K562 (cell line): ENCODE measurements around the gene COX6A1. TPM values are rescaled to one million over a fixed set of nuclear protein-coding genes. Genes with fewer than 3 reads are reported as not detected.

Source experiments
- CEBPB ChIP-seq: fragments of 450-650 bp; IDR thresholded peaks from 2 replicates; pipeline ENCODE4 v1.6.1; 2016; ENCODE audit warnings: missing genetic modification characterization, missing compliant biosample characterization
- ID3 ChIP-seq, 2 experiments: fragments of 250-450 bp in 1 of 2; fragments of 450-650 bp in 1 of 2; sonication (Bioruptor Pico) in 1 of 2; IDR thresholded peaks; 2 replicates each; pipeline versions ENCODE4 v1.6.1 to v1.8.0; 2016 to 2021; ENCODE audit warnings: mild to moderate bottlenecking in 2 of 2, moderate library complexity in 2 of 2, missing compliant biosample characterization in 1 of 2, missing genetic modification characterization in 1 of 2
- NRF1 ChIP-seq, 2 experiments: fragments of 450-650 bp; IDR thresholded peaks in 1 of 2; conservative IDR thresholded peaks in 1 of 2; 2 replicates each; pipeline ENCODE4 v1.6.1; 2014; ENCODE audit warnings: mild to moderate bottlenecking in 2 of 2
- PBX2 ChIP-seq, 2 experiments: IDR thresholded peaks in 1 of 2; conservative IDR thresholded peaks in 1 of 2; 2 replicates each; pipeline ENCODE4 v1.6.1; 2016; ENCODE audit warnings: low read depth in 2 of 2, mild to moderate bottlenecking in 1 of 2, missing compliant biosample characterization in 1 of 2, missing genetic modification characterization in 1 of 2, moderate library complexity in 1 of 2
- RAD21 ChIP-seq, 2 experiments: fragments of 250-450 bp in 1 of 2; fragments of 450-650 bp in 1 of 2; sonication (Bioruptor Pico) in 1 of 2; formaldehyde crosslinking in 1 of 2; IDR thresholded peaks in 1 of 2; conservative IDR thresholded peaks in 1 of 2; 2 replicates each; pipeline versions ENCODE4 v1.4.0 to v1.8.0; 2020 to 2022; ENCODE audit warnings: mild to moderate bottlenecking in 2 of 2, moderate library complexity in 1 of 2
- ZFPM2 ChIP-seq: fragments of 250-450 bp; sonication (Bioruptor Pico); IDR thresholded peaks from 2 replicates; pipeline ENCODE4 v1.5.1; 2022; ENCODE audit warnings: mild to moderate bottlenecking
- polyA plus RNA-seq, 8 experiments: library from polyadenylated mRNA; depleted of rRNA in 4 of 8; stranded (reverse) in 5 of 8; unstranded in 3 of 8; fragments of >200 nt; fragmentation: Nextera tagmentation in 2 of 8; fragmentation: Illumina TruSeq in 1 of 8; extraction: Ambion mirVana in 2 of 8; extraction: Trizol in 1 of 8; gene quantifications; 2 replicates each; pipeline versions ENCODE4 v1.2.1 to v1.2.3, GENCODE V29; 2011 to 2014; ENCODE audit warnings: inconsistent platforms in 1 of 8, missing spikeins in 1 of 8
- total RNA-seq, 7 experiments: library from RNA; depleted of rRNA in 6 of 7; stranded (reverse); fragments of >200 nt in 6 of 7; fragmentation: Illumina TruSeq in 2 of 7; extraction: Trizol in 2 of 7; gene quantifications; 2 replicates each; pipeline versions ENCODE4 v1.2.1 to v1.2.3, GENCODE V29; 2011 to 2021; ENCODE audit warnings: low replicate concordance in 1 of 7

Gene COX6A1
- total and polyA plus RNA-seq, 9 of the 15 experiments (the other 6 are each of a cell fraction or from before 2014, with no cell fraction given), result 414 to 4,142 (median 931) TPM

GRCh38 chr12:120439646-120440247, 1.8 kb downstream of the COX6A1 start (continued):
- TF ChIP-seq PBX2 (CRISPR knock-in tag; IDR thresholded peaks at IDR 0.05; ENCODE audit: low read depth) (no peak), PBX2 (tag; conservative IDR thresholded peaks at IDR 0.05; ENCODE audit: low read depth) (no peak), ID3 (CRISPR knock-in tag; IDR thresholded peaks at IDR 0.05) (no peak), ID3 (tag; IDR thresholded peaks at IDR 0.05) (no peak), CEBPB (tag) (peak; percentile 87), ZFPM2 (CRISPR knock-in tag) (no peak), RAD21 (CRISPR knock-in tag; conservative IDR thresholded peaks at IDR 0.05 in 1 of 2, IDR thresholded peaks at IDR 0.05 in 1 of 2) (peak in 1 of 2 experiments; percentile 34; a peak in 2 of 4 replicates), NRF1 (conservative IDR thresholded peaks at IDR 0.05 in 1 of 2, IDR thresholded peaks at IDR 0.05 in 1 of 2) (peak in 1 of 2 experiments; percentile 22; a peak in 2 of 4 replicates)
